Measurements from ENCODE around the gene NOL4L.

Gene NOL4L

GRCh38 chr20:32407131-32407750 is 177.9 kb downstream of the NOL4L start:
- DNase-seq: peak; percentile 51

GRCh38 chr20:32406701-32407100 is 178.4 kb downstream of the NOL4L start:
- DNase-seq: no peak

GRCh38 chr20:32404017-32404416 is 181.1 kb downstream of the NOL4L start:
- DNase-seq: no peak

GRCh38 chr20:32400476-32400875 is 184.7 kb downstream of the NOL4L start:
- DNase-seq: no peak

GRCh38 chr20:32397567-32398084 is 187.5 kb downstream of the NOL4L start:
- DNase-seq: no peak

GRCh38 chr20:32396646-32397160 is 188.4 kb downstream of the NOL4L start:
- no peak for DNase-seq

GRCh38 chr20:32395066-32395465 is 190.1 kb downstream of the NOL4L start:
- DNase-seq: no peak
